Ectodermal cell (in vitro differentiated cells): Measurements from ENCODE around the gene ENGASE.

Source experiments
- H3K27ac ChIP-seq: 2 replicates; pipeline ENCODE4 v1.7.0; 2013; ENCODE audit warnings: mild to moderate bottlenecking, low read depth, low read length; ENCODE audit not compliant: insufficient read depth, poor library complexity, severe bottlenecking
- H3K27me3 ChIP-seq: 2 replicates; pipeline ENCODE4 v1.7.0; 2013; ENCODE audit warnings: mild to moderate bottlenecking, low read length; ENCODE audit not compliant: insufficient read depth, control insufficient read depth, poor library complexity, severe bottlenecking
- H3K36me3 ChIP-seq: one replicate; pipeline ENCODE4 v1.7.0; 2013; ENCODE audit warnings: low read length; ENCODE audit not compliant: control insufficient read depth, insufficient read depth
- H3K4me1 ChIP-seq: one replicate; pipeline ENCODE4 v1.7.0; 2013; ENCODE audit warnings: low read length; ENCODE audit not compliant: control insufficient read depth, insufficient read depth
- H3K4me3 ChIP-seq: 2 replicates; pipeline ENCODE4 v1.7.0; 2013; ENCODE audit warnings: low read depth, low read length, control low read depth; ENCODE audit not compliant: insufficient read depth
- H3K9me3 ChIP-seq: 2 replicates; pipeline ENCODE4 v1.7.0; 2013; ENCODE audit warnings: mild to moderate bottlenecking, low read length, moderate library complexity; ENCODE audit not compliant: control insufficient read depth
- WGBS, 2 experiments: methylation state at CpG; one replicate each; pipeline ENCODE4 v1.1.7; 2013; ENCODE audit warnings: missing lambda C conversion rate in 2 of 2; 5-methylcytosine and 5-hydroxymethylcytosine counted together

The ENGASE gene

DNA sequence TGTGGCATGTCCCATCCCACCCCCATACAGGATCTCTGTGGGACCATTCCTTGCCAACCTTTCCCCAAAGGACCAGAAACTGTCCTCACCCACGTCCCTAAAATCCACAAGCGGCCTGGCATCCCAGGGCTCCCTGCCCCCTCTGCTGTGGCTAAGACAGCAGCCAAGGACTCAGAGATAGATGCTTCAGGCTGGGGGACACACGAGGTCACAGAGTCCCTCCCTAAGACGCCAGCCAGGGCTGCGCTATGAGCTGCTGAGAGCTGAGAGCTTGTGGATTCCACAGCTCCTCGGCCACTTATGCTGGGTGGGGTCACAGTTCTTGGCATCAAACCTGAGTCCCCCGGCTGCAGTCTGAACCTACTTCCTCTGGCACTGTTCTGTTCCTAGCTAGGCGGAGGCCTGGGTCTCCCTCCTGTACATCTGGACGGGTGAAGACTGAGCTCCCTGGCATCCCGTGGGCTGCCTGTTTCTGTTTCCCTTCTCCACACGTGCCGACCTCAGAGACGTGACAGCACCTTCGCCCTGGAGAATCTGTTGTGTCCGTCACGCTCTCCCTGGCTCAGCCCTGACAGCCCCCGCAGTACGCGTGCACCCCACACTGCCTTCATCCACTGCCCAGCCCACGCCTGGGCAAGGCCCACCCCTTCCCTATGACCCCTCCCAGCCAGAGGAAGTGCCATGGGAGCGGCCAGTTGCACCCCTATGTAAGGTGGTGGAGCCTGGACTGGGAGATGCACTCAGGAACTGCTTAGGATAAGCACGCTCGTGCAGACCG, 61.2 kb downstream of the ENGASE start:
- no peaks in the 10 kb centered on the region for H3K27me3 ChIP-seq

More for the DNA sequence above, 61.2 kb downstream of the ENGASE start:
- Histone ChIP-seq H3K36me3 (no peaks in the 10 kb centered on the region), H3K4me1 (peaks cover 7% of the 10 kb centered on the region), H3K9me3 (no peaks in the 10 kb centered on the region), H3K4me3 (no peak overlapping the region), H3K27ac (no peak overlapping the region)
- WGBS, 2 experiments = 87 to 89% methylated on average over 24 of the region's 24 CpGs
